A549 (cell line): Measurements from ENCODE around the gene ZNF234. TPM values are rescaled to one million over a fixed set of nuclear protein-coding genes. Genes with fewer than 3 reads are reported as not detected.

Source experiments
- ATAC-seq, 2 experiments: fragments of 200-7000 bp in 1 of 2; fragments of >200 bp in 1 of 2; cut with Nextera tagmentation in 1 of 2; cut with Tn5 transposase in 1 of 2; 3 replicates each; pipeline versions ENCODE4 v1.8.0 to v1.9.1; 2018 to 2020; ENCODE audit warnings: mild to moderate bottlenecking in 1 of 2, moderate library complexity in 1 of 2
- CTCF ChIA-PET: fragments of 300-600 bp; sonication (Branson Sonifier 250); formaldehyde crosslinking; extraction: SDS; loops from one replicate; lab custom pipeline; 2021; ENCODE audit warnings: antibody characterized with exemption, inconsistent platforms; lab: Yijun Ruan, JAX
- POLR2A ChIA-PET: fragments of 350-600 bp; formaldehyde crosslinking; extraction: SDS; loops from one replicate; lab custom pipeline; 2021; ENCODE audit warnings: antibody characterized with exemption, inconsistent platforms; lab: Yijun Ruan, JAX
- DNase-seq, 2 experiments: peaks; one replicate each; pipeline versions ENCODE4 v3.0.0 to v3.0.0-alpha.2; 2011 to 2016; ENCODE audit warnings: low read depth in 1 of 2, low spot score in 1 of 2
- FAIRE-seq: peaks from 2 replicates; lab custom pipeline; 2011; peaks lifted over from hg19 to GRCh38; lab: Jason Lieb, UNC
- H3K27ac ChIP-seq, 2 experiments: fragments of >200 bp; sonication (Bioruptor Twin); formaldehyde crosslinking; 3 replicates each; pipeline ENCODE4 v1.5.1; 2016 to 2017
- H3K4me1 ChIP-seq: fragments of >200 bp; sonication (Bioruptor Twin); formaldehyde crosslinking; 3 replicates; pipeline ENCODE4 v1.6.1; 2016
- H3K4me2 ChIP-seq: fragments of >200 bp; sonication (Bioruptor Twin); formaldehyde crosslinking; 3 replicates; pipeline ENCODE4 v1.6.1; 2016
- H3K4me3 ChIP-seq: fragments of >200 bp; sonication (Bioruptor Twin); formaldehyde crosslinking; 3 replicates; pipeline ENCODE4 v1.5.1; 2016
- H3K9me3 ChIP-seq: fragments of >200 bp; sonication (Bioruptor Twin); formaldehyde crosslinking; 3 replicates; pipeline ENCODE4 v1.6.1; 2016
- CHD4 ChIP-seq: fragments of 200-600 bp; sonication (generic); IDR thresholded peaks from 2 replicates; pipeline ENCODE4 v1.6.1; 2016; ENCODE audit warnings: antibody characterized with exemption, mild to moderate bottlenecking, borderline replicate concordance
- EP300 ChIP-seq, 2 experiments: fragments of >200 bp; sonication (Bioruptor Twin); formaldehyde crosslinking; IDR thresholded peaks; 2 replicates in 1 of 2; 3 replicates in 1 of 2; pipeline ENCODE4 v1.6.1; 2016 to 2017
- ESRRA ChIP-seq: fragments of 150-350 bp; IDR thresholded peaks from 2 replicates; pipeline ENCODE4 v1.6.1; 2014; ENCODE audit warnings: mild to moderate bottlenecking, low read length, borderline replicate concordance
- FOSB ChIP-seq: fragments of 250-450 bp; sonication (Bioruptor Pico); IDR thresholded peaks from 2 replicates; pipeline ENCODE4 v1.5.0; 2020; ENCODE audit warnings: mild to moderate bottlenecking, moderate library complexity
- JUN ChIP-seq, 2 experiments: fragments of >200 bp; sonication (Bioruptor Twin); formaldehyde crosslinking; IDR thresholded peaks; 2 replicates in 1 of 2; 3 replicates in 1 of 2; pipeline ENCODE4 v1.6.1; 2016 to 2017
- MAFK ChIP-seq: fragments of 450-650 bp; IDR thresholded peaks from 2 replicates; pipeline ENCODE4 v1.6.1; 2014; ENCODE audit not compliant: partially characterized antibody
- NFE2L2 ChIP-seq: fragments of 150-350 bp; conservative IDR thresholded peaks from 2 replicates; pipeline ENCODE4 v1.6.1; 2014; ENCODE audit warnings: low read length
- NPAS2 ChIP-seq: fragments of 250-450 bp; sonication (Bioruptor Pico); IDR thresholded peaks from 2 replicates; pipeline ENCODE4 v1.8.0; 2022; ENCODE audit warnings: mild to moderate bottlenecking, moderate library complexity, borderline replicate concordance
- RAD21 ChIP-seq, 2 experiments: fragments of >200 bp in 1 of 2; sonication (Bioruptor Twin) in 1 of 2; formaldehyde crosslinking in 1 of 2; IDR thresholded peaks in 1 of 2; conservative IDR thresholded peaks in 1 of 2; 2 replicates in 1 of 2; 3 replicates in 1 of 2; pipeline ENCODE4 v1.6.1; 2012 to 2018; ENCODE audit warnings: inconsistent platforms in 1 of 2
- RNF2 ChIP-seq: fragments of 200-600 bp; sonication (generic); IDR thresholded peaks from 2 replicates; pipeline ENCODE4 v1.6.1; 2016; ENCODE audit warnings: low read depth, mild to moderate bottlenecking, antibody characterized with exemption, moderate library complexity, borderline replicate concordance
- SREBF2 ChIP-seq: fragments of 450-650 bp; IDR thresholded peaks from 2 replicates; pipeline ENCODE4 v1.6.1; 2014; ENCODE audit warnings: mild to moderate bottlenecking, moderate library complexity
- TFCP2L1 ChIP-seq: fragments of 250-450 bp; sonication (Bioruptor Pico); IDR thresholded peaks from 2 replicates; pipeline ENCODE4 v1.5.0; 2021; ENCODE audit warnings: mild to moderate bottlenecking
- ZC3H11A ChIP-seq: fragments of 450-650 bp; IDR thresholded peaks from 2 replicates; pipeline ENCODE4 v1.6.1; 2014; ENCODE audit warnings: antibody characterized with exemption, mild to moderate bottlenecking
- WGBS: methylation state at CpG from one replicate; pipeline ENCODE4 v1.1.6; 2017; ENCODE audit errors: missing lambda C conversion rate; 5-methylcytosine and 5-hydroxymethylcytosine counted together
- polyA plus RNA-seq, 4 experiments: library from polyadenylated mRNA; depleted of rRNA in 3 of 4; stranded (reverse); fragments of >200 nt; fragmentation: RNase III in 1 of 4; extraction: RNeasy Plus Mini Kit Qiagen cat#74134 plus additional on column Dnase treatment in 1 of 4; gene quantifications; 2 replicates in 3 of 4; 3 replicates in 1 of 4; pipeline ENCODE4 v1.2.3, GENCODE V29; 2011 to 2017
- TF ChIP-seq, protein P1 (sequence below): fragments of 250-450 bp; sonication (Bioruptor Pico); IDR thresholded peaks from 2 replicates; pipeline ENCODE4 v1.5.0; 2020; ENCODE audit warnings: low read depth, mild to moderate bottlenecking, moderate library complexity
- TF ChIP-seq, protein P2 (sequence below): IDR thresholded peaks from 2 replicates; pipeline ENCODE4 v1.6.1; 2012; ENCODE audit warnings: low read depth, borderline replicate concordance
- TF ChIP-seq, protein P3 (sequence below): fragments of 150-350 bp; IDR thresholded peaks from 2 replicates; pipeline ENCODE4 v1.6.1; 2014; ENCODE audit warnings: low read depth, mild to moderate bottlenecking, low read length
- TF ChIP-seq, protein P4 (sequence below): fragments of >200 bp; sonication (Bioruptor Twin); formaldehyde crosslinking; IDR thresholded peaks from 3 replicates; pipeline ENCODE4 v1.5.1; 2016
- TF ChIP-seq, protein P5 (sequence below): fragments of >200 bp; sonication (Bioruptor Twin); formaldehyde crosslinking; IDR thresholded peaks from 3 replicates; pipeline ENCODE4 v1.6.1; 2016

Gene ZNF234
- polyA plus RNA-seq, 2 of the 4 experiments (the other 2 are of a cell fraction) = 4.7 to 6.2 TPM

DNA sequence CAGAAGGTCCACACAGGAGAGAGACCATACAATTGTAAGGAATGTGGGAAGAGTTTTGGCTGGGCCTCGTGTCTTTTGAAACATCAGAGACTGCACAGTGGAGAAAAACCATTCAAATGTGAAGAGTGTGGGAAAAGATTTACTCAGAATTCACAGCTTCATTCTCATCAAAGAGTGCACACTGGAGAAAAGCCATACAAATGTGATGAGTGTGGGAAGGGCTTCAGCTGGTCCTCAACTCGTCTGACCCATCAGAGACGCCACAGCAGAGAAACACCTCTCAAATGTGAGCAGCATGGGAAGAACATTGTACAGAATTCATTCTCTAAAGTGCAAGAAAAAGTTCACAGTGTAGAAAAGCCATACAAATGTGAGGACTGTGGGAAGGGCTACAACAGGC, 33.6 kb upstream of the ZNF234 start:
- WGBS = 85% methylated on average over 3 of the region's 3 CpGs
- Histone ChIP-seq H3K4me3 (no peak overlapping the region), H3K9me3 (peaks cover 91% of the 10 kb centered on the region), H3K4me2 (no peak overlapping the region), H3K27ac (no peak overlapping the region), H3K4me1 (no peaks in the 10 kb centered on the region)
- ATAC-seq (no peak), DNase-seq (no peak), FAIRE-seq (no peak)
- CTCF ChIA-PET = no interaction called here
- POLR2A ChIA-PET = no interaction called here
- TF ChIP-seq CHD4 = no peak
- TF ChIP-seq RAD21 (conservative IDR thresholded peaks at IDR 0.05 in 1 of 2, IDR thresholded peaks at IDR 0.05 in 1 of 2) = no peak

DNA sequence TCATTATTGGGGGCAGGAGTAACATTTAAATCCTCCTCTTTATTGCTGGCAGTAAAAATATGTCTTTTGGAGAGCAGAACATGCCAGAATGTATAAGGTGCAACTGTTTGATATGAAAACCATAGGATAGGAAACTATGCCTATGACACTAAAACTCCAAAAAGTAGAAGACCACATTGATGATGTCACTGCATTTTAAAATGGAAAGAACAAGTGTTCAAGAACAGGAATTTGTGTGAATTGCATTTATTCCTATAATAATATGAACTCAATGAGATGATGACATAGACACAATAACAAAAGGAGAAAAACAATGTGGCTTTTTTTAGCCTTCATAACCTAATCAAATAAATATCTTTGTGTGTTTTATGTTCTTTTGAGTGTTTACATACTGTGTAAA, 31.9 kb upstream of the ZNF234 start:
- Histone ChIP-seq H3K9me3 (peaks cover 75% of the 10 kb centered on the region), H3K27ac (no peak overlapping the region), H3K4me2 (no peak overlapping the region), H3K4me1 (no peaks in the 10 kb centered on the region), H3K4me3 (no peak overlapping the region)
- ChIA-PET CTCF (no interaction called here), POLR2A (no interaction called here)
- FAIRE-seq = peak; percentile 7
- DNase-seq = no peak
- ATAC-seq = no peak
- TF ChIP-seq, protein P1, sequence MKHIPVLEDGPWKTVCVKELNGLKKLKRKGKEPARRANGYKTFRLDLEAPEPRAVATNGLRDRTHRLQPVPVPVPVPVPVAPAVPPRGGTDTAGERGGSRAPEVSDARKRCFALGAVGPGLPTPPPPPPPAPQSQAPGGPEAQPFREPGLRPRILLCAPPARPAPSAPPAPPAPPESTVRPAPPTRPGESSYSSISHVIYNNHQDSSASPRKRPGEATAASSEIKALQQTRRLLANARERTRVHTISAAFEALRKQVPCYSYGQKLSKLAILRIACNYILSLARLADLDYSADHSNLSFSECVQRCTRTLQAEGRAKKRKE = no peak
- TF ChIP-seq JUN (IDR thresholded peaks at IDR 0.05) = no peak
- no peak for TF ChIP-seq NFE2L2
- no peak for TF ChIP-seq ZC3H11A
- TF ChIP-seq SREBF2 = no peak
- TF ChIP-seq TFCP2L1 (CRISPR knock-in tag) = no peak
- no peak for TF ChIP-seq NPAS2 (CRISPR knock-in tag)
- TF ChIP-seq, all 56 proteins: peak for 0

DNA sequence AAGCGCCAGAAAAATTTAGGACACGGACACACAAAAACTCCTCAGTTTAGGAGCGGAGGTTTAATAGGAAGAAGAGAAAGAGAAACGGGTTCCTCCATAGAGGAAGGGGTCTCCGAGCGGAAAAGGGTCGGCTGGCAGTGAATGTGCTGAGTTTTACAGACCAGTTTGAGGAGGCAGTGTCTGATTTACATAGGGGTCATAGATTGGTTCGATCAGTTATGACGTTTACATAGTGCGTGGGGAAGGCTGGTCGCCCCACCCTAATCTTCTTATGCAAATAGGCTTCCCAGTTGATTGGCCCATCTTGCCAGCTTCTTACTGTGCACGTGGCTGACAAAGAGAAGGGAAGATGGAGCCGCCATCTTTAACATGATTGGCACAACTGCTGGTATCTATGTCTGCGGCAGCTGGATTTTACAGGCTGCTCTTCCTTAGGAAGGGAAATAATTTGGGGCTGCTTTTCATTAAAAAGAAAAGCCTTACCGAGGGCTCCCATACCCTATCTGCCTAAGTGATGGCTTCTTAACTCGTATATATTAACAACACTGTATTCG, 29.4 kb upstream of the ZNF234 start:
- peak overlapping the region; percentile 79; the same call in 2 of the 3 replicates for H3K4me3 ChIP-seq
- FAIRE-seq (no peak), ATAC-seq (no peak), DNase-seq (no peak)
- POLR2A ChIA-PET = interaction anchor here (2.6 kb wide), 1 partner anchor 18 kb away, joined by 18 read pairs; the partner anchor contains the start of gene ZNF224
- H3K4me2 ChIP-seq = peak overlapping the region; percentile 83
- no peaks in the 10 kb centered on the region for H3K4me1 ChIP-seq
- CTCF ChIA-PET = no interaction called here
- no peak overlapping the region for H3K27ac ChIP-seq
- 75% methylated on average over 17 of the region's 17 CpGs for WGBS
- TF ChIP-seq, protein P2, sequence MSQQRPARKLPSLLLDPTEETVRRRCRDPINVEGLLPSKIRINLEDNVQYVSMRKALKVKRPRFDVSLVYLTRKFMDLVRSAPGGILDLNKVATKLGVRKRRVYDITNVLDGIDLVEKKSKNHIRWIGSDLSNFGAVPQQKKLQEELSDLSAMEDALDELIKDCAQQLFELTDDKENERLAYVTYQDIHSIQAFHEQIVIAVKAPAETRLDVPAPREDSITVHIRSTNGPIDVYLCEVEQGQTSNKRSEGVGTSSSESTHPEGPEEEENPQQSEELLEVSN = no peak
- TF ChIP-seq EP300 (IDR thresholded peaks at IDR 0.05) (no peak), ESRRA (no peak), FOSB (CRISPR knock-in tag) (no peak), RNF2 (no peak)
- TF ChIP-seq, protein P3, sequence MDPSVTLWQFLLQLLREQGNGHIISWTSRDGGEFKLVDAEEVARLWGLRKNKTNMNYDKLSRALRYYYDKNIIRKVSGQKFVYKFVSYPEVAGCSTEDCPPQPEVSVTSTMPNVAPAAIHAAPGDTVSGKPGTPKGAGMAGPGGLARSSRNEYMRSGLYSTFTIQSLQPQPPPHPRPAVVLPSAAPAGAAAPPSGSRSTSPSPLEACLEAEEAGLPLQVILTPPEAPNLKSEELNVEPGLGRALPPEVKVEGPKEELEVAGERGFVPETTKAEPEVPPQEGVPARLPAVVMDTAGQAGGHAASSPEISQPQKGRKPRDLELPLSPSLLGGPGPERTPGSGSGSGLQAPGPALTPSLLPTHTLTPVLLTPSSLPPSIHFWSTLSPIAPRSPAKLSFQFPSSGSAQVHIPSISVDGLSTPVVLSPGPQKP = no peak
- H3K9me3 ChIP-seq = peaks cover 51% of the 10 kb centered on the region

DNA sequence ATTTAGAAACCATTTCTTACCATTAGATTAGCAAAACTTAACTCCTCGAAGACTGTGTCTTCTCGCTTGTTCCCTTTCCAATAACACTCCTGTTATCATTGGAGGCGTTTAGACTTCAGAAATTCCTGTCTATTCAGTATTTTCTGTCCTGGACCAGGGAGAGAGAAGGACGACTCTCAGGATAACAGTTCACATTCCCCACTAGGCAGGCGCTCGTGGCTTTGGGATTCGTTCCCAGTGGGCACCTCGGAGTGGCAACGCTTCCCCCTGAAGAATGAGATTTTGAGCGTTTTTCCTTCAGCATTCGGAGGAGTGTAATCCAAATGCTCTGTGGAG, 28.6 kb upstream of the ZNF234 start:
- Histone ChIP-seq H3K4me2 (peak overlapping the region; percentile 83), H3K4me3 (peak overlapping the region; percentile 79)
- peak; percentile 4 for TF ChIP-seq MAFK
- TF ChIP-seq, protein P4, sequence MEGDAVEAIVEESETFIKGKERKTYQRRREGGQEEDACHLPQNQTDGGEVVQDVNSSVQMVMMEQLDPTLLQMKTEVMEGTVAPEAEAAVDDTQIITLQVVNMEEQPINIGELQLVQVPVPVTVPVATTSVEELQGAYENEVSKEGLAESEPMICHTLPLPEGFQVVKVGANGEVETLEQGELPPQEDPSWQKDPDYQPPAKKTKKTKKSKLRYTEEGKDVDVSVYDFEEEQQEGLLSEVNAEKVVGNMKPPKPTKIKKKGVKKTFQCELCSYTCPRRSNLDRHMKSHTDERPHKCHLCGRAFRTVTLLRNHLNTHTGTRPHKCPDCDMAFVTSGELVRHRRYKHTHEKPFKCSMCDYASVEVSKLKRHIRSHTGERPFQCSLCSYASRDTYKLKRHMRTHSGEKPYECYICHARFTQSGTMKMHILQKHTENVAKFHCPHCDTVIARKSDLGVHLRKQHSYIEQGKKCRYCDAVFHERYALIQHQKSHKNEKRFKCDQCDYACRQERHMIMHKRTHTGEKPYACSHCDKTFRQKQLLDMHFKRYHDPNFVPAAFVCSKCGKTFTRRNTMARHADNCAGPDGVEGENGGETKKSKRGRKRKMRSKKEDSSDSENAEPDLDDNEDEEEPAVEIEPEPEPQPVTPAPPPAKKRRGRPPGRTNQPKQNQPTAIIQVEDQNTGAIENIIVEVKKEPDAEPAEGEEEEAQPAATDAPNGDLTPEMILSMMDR = no peak
- TF ChIP-seq, protein P5, sequence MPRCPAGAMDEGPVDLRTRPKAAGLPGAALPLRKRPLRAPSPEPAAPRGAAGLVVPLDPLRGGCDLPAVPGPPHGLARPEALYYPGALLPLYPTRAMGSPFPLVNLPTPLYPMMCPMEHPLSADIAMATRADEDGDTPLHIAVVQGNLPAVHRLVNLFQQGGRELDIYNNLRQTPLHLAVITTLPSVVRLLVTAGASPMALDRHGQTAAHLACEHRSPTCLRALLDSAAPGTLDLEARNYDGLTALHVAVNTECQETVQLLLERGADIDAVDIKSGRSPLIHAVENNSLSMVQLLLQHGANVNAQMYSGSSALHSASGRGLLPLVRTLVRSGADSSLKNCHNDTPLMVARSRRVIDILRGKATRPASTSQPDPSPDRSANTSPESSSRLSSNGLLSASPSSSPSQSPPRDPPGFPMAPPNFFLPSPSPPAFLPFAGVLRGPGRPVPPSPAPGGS = 0 out of 3 replicates have a peak, but pooled peaks have one; percentile 16
- TF ChIP-seq, all 56 proteins: peak for 2
- H3K27ac ChIP-seq = peak overlapping the region; percentile 63 to 75
- FAIRE-seq (no peak), DNase-seq (no peak), ATAC-seq (peak; percentile 44 to 54; a peak in 4 of 6 replicates)
- ChIA-PET CTCF (interaction anchor here (1.4 kb wide), 1 partner anchor 18 kb away, joined by 4 read pairs; no protein-coding TSS in a partner anchor), POLR2A (interaction anchor here (1.0 to 2.6 kb wide), 2 partner anchors 19 to 52 kb away, joined by 8 to 18 read pairs; partner anchors contain the start of genes ZNF224 and ZNF226)
- peaks cover 43% of the 10 kb centered on the region for H3K9me3 ChIP-seq
- no peaks in the 10 kb centered on the region for H3K4me1 ChIP-seq
- WGBS = under 1% methylated on average over 11 of the region's 11 CpGs
